NCI-H187 (cell line): Measurements from ENCODE around the gene PODN.
A peak's percentile ranks its signal among the peaks of the same experiment; 100 is the strongest.

Source experiments
- DNase-seq, 2 experiments: peaks; one replicate each; lab custom pipeline; 2025; lab: John Stamatoyannopoulos, UW

The PODN gene, protein sequence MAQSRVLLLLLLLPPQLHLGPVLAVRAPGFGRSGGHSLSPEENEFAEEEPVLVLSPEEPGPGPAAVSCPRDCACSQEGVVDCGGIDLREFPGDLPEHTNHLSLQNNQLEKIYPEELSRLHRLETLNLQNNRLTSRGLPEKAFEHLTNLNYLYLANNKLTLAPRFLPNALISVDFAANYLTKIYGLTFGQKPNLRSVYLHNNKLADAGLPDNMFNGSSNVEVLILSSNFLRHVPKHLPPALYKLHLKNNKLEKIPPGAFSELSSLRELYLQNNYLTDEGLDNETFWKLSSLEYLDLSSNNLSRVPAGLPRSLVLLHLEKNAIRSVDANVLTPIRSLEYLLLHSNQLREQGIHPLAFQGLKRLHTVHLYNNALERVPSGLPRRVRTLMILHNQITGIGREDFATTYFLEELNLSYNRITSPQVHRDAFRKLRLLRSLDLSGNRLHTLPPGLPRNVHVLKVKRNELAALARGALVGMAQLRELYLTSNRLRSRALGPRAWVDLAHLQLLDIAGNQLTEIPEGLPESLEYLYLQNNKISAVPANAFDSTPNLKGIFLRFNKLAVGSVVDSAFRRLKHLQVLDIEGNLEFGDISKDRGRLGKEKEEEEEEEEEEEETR

DNA sequence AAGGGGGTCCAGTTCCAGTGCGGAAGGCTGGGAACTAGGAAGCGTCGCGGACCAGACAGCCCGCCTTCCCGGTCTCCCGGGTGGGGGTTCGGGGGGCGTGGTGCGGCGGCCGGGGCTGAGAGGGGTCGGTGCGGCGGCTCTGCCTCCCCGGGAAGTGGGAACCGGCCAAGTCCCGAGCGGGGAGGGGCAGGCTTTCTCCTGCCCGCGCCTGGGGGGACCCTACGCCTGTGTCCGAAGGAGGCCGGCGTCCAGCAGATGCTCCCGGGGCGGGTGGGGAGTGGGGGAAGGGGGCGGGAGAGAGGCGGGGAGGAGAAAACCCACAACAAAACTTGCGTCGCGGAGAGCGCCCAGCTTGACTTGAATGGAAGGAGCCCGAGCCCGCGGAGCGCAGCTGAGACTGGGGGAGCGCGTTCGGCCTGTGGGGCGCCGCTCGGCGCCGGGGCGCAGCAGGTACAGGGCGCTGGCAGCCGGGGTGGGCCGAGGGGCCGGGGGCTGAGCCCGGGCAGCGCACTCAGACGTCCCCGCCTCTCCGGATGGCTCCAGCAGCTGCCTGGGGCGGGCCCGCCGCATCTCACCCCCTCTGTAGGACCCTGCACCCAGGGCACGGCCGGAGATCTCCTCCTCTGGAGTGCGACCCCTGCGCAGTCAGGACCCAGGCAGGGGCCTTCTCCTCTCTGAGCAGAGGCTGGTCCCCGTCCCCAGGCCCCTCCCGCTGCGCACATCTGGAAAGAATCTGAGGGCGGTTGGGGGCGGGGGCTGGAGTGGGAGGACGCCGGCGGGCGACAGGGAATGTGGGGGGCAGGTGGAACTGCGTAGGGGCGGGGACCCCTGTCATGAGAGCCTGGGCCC is at the start of gene PODN:
TSS of gene PODN (plus strand) at position 355 of the 849 bp plus-strand sequence. CDS start 7,643 bp downstream, outside the sequence.
- DNase-seq, result no peak

- DNase-seq, result peak; percentile 5 to 66
Measured at GRCh38 chr1:53014791-53015507, 47.1 kb upstream of the PODN start.

- DNase-seq, result no peak
Measured at GRCh38 chr1:53015508-53015860, 46.5 kb upstream of the PODN start.

DNA sequence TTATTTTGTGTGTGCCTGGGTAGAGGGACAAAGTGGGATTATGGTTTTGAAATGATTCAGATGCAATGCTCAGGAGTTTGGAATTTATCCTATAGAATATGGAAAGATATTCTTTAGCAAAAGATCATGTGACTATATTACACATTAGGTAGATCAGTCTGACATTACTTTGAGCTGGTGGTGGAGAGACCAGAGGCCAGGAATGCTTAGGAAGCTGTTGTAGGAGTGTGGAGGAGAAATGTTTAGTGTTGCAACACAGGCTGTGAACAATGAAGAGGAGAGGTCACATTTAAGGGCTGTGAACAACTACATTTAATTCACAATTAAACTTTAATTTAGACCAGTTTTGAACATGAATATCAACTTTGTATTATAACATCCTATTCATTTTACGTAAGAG is 45.3 kb upstream of the PODN start:
- DNase-seq, result no peak

- DNase-seq, result no peak
Measured at GRCh38 chr1:53020588-53020987, 41.4 kb upstream of the PODN start.

GRCh38 chr1:53022179-53022578 is 39.8 kb upstream of the PODN start:
- DNase-seq, result no peak

DNA sequence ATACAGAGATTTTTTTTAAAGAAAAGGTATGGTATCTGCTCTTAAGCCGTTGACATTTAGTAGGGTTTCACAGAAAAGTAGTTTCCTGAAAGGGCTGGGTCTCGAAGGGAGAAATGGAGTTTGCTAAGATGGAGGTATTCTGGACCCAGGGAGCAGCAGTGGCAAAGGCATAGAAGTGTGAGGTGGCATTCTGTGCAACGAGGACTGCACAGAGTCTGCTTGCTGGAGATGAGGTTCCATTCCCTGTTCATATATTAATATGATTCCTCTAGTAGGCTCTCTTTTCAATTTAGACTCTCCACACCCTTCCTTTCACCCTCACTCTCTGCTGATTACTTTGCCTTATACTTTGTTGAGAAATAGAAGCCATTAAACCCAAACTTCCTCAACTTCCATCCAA is 38.5 kb upstream of the PODN start:
- no peak for DNase-seq

- DNase-seq, result no peak
Measured at GRCh38 chr1:53024117-53024516, 37.9 kb upstream of the PODN start.

GRCh38 chr1:53025034-53025768 is 36.8 kb upstream of the PODN start:
- DNase-seq, result no peak

- no peak for DNase-seq
Measured at GRCh38 chr1:53025769-53026112, 36.3 kb upstream of the PODN start.

DNA sequence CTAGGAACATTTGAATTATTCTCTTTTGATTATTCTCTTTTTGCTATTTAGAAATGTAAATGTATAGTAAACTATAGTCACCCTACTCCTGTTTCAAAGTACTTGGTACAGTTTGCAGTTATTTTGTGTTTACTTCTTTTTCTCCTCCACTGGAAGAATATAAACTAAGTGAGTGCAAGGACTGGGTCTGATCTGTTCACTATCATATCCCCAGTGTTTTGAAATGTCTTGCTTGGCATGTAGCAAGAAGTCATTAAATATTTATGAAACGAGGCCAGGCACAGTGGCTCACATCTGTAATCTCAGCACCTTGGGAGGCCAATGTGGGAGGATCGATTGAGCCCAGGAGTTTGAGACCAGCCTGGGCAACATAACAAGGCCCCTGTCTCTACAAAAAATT is 35.8 kb upstream of the PODN start:
- no peak for DNase-seq

- no peak for DNase-seq
Measured at GRCh38 chr1:53031732-53032131, 30.3 kb upstream of the PODN start.

DNA sequence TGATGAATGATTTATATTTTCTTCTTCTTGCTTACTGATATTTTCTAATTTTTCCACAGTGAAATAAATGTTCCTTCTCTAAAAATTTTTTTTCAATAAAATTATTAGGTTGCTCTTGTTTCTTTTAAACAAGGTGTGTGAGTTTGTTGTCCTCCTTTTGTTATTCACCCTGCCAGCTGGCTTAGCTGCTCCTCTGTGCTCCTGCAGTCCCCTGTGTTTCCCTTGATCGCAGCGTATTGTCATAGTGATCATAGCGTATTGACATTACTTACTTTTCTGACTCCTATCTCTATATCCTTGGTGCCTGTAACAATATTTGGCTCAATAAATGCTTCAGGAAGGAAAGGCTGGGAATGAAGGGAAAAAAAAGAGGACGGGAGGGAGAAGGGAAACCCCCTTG is 24.9 kb upstream of the PODN start:
- DNase-seq, result no peak

DNA sequence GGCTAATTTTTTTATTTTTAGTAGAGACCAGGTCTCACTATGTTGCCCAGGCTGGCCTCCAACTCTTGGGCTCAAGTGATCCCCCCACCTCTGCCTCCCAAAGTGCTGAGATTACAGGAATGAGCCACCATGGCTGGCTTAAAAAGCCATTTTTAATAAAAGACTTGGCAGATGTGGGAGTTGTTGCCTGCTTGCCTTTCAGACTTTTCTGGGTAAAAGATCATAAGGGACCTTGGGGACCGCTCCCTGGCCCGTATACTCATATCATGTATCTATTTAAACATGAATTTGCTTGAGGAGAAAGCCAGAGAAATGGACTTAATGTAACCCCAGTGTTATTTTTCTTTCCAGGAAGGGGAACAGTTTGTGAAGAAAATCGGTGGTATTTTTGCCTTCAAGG is 23.4 kb upstream of the PODN start:
- no peak for DNase-seq

DNA sequence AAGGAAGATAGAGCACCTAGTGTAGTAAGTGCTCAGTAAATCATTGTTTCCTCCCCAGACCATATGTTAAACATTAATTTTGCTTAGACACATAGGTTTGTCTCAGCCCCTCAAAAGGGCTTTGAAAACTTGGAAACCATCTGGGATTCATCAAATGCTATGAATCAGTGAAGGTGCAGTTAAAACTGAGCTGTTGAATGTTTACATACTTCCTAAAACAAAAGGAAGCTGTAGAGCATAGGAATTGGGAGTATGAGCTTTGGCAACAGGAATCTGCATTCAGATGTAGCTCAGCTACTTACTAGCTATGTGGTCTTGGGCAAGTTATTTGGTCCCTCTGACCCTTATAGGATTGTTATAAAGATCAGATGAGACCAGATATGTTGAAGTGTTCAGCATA is 18.7 kb upstream of the PODN start:
- no peak for DNase-seq

GRCh38 chr1:53044926-53045325 is 17.1 kb upstream of the PODN start:
- DNase-seq, result no peak

GRCh38 chr1:53046930-53047329 is 15.1 kb upstream of the PODN start:
- no peak for DNase-seq

DNA sequence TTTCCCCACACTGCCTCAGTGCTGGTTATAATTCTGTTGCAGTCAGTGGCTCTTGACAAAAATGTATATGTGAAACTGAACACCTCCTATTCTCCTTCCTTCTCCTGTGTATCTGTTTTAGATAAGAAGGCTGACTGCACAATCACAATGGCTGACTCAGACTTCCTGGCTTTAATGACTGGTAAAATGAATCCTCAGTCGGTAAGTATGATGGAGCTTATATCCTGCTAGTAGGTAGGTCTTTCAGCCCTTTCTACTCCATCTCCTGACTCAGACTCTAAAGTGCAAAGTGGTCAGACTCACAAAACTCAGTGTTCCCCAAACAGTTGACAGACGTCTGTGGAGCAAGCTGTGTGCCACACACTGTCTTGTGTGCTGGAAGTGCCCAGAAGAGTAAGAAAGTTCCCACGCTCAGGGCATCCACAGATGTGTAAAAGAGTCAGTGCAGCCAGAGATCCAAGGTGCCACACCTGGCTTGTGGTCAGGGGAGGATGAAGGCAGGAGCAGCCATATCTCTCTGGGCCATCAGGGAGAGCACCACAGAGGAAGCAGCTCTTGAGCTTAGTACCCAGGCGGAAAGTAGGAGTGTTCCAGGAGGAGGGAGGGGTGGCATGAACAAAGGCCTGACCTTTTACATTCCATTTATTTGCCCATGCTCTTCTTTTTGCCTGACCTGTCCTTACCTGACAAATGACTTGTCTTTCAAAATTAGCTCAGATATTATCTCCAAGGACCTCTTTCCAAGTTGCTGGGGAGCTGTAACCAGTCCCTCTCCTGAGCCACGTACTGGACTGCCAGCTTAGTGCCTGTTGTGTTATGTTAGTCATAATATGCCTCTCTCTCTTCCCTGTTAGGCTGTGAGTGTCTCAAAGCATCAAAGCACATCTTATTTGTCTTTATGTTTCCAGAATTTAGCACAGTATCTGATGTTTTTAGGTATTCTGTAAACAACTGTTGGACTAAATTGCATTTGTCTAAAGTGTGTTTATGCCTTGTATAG is 14.0 kb upstream of the PODN start:
- no peak for DNase-seq

DNA sequence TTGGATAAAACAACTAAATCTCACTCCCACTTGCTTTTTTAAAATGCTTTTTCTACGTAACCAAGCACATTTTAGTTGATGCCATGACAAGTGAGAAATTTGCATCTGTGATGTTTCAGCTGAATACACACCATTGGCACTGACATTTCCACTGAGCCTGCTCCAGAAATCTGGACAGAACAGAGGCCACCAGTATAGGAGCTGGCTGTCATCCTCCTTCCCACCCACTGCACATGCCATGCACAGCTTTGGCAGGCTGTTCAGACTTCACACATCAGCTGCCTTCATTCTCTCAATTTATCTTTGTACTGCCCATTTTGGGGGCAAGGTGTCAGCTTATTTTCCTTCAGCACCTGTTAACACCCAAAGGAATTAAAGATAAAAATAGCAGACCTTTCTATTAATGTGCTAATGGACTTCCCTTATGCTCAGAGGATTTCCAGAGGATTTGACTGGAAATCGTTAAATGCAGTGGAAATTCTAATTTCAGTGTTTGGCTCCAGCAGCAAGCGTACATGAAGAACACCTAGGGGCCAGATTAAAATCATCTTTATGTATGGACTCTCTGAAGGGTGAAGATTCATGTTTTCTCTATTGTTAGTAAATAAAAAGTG is 12.9 kb upstream of the PODN start:
- DNase-seq, result no peak

DNA sequence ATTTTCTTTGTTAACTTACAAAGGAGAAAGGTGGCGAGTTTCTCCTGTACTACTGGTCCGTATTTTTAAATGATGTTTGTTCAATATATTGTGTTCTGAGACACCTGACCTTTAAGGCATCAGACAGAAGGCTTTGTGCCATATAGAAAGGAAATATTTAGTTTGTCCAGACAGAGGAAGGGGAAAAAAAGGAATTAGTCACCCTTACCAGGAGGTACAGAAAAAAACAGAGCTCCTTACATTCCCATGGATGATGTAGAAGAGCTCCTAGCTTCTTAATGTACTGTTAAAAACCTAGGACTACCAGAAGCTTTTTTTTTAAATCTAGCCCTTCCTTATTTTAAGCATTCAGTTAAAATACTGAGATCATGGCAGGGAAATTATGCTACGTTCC is 12.4 kb upstream of the PODN start:
- DNase-seq, result no peak
